HepG2 (cell line): ENCODE data around the gene MYO1B. TPM values are rescaled to one million over a fixed set of nuclear protein-coding genes. Genes with fewer than 3 reads are reported as not detected.

Experiments used
- ETV6 ChIP-seq: sonication (generic); formaldehyde crosslinking; conservative IDR thresholded peaks from 2 replicates; pipeline ENCODE4 v1.4.0; 2020; ENCODE audit warnings: missing genetic modification reagents
- FOXO1 ChIP-seq: sonication (generic); formaldehyde crosslinking; IDR thresholded peaks from 2 replicates; pipeline ENCODE4 v1.4.0; 2020; ENCODE audit warnings: missing genetic modification reagents
- FUBP1 ChIP-seq: sonication (generic); formaldehyde crosslinking; IDR thresholded peaks from 2 replicates; pipeline ENCODE4 v1.5.1; 2020; ENCODE audit warnings: missing genetic modification reagents, mild to moderate bottlenecking, borderline replicate concordance
- GFI1 ChIP-seq: sonication (generic); formaldehyde crosslinking; IDR thresholded peaks from 2 replicates; pipeline ENCODE4 v1.5.0; 2020; ENCODE audit warnings: missing genetic modification reagents, mild to moderate bottlenecking, borderline replicate concordance
- IRF2 ChIP-seq: IDR thresholded peaks from 2 replicates; pipeline ENCODE4 v1.6.1; 2018; ENCODE audit warnings: missing genetic modification reagents, missing compliant biosample characterization
- SKI ChIP-seq: fragments of 450-650 bp; IDR thresholded peaks from one replicate; pipeline ENCODE4 v1.6.1; 2018; ENCODE audit warnings: mild to moderate bottlenecking; ENCODE audit not compliant: partially characterized antibody
- SMARCC2 ChIP-seq: fragments of 450-650 bp; IDR thresholded peaks from 2 replicates; pipeline ENCODE4 v1.6.1; 2017; ENCODE audit warnings: antibody characterized with exemption, mild to moderate bottlenecking
- SP140L ChIP-seq: sonication (generic); formaldehyde crosslinking; IDR thresholded peaks from 2 replicates; pipeline ENCODE4 v1.4.0; 2020; ENCODE audit warnings: missing genetic modification reagents, borderline replicate concordance
- ZBTB8A ChIP-seq: sonication (generic); formaldehyde crosslinking; IDR thresholded peaks from 2 replicates; pipeline ENCODE4 v1.4.0; 2020; ENCODE audit warnings: mild to moderate bottlenecking, low read depth, missing genetic modification reagents, borderline replicate concordance
- ZFP37 ChIP-seq: sonication (generic); formaldehyde crosslinking; IDR thresholded peaks from 2 replicates; pipeline ENCODE4 v1.4.0; 2020; ENCODE audit warnings: missing genetic modification reagents, borderline replicate concordance
- ZNF407 ChIP-seq: sonication (generic); formaldehyde crosslinking; IDR thresholded peaks from one replicate; pipeline ENCODE4 v1.5.1; 2020; ENCODE audit warnings: mild to moderate bottlenecking, missing genetic modification reagents; ENCODE audit errors: not compliant biosample characterization
- ZNF644 ChIP-seq: IDR thresholded peaks from 2 replicates; pipeline ENCODE4 v1.6.1; 2016; ENCODE audit warnings: low read depth
- ZNF652 ChIP-seq: IDR thresholded peaks from 2 replicates; pipeline ENCODE4 v1.6.1; 2016; ENCODE audit warnings: low read depth, borderline replicate concordance
- ZNF780A ChIP-seq: sonication (generic); formaldehyde crosslinking; IDR thresholded peaks from 2 replicates; pipeline ENCODE4 v1.8.0; 2022; ENCODE audit warnings: mild to moderate bottlenecking, missing genetic modification reagents, moderate library complexity
- ZSCAN20 ChIP-seq: sonication (generic); formaldehyde crosslinking; IDR thresholded peaks from 2 replicates; pipeline ENCODE4 v1.4.0; 2020; ENCODE audit warnings: missing genetic modification reagents, mild to moderate bottlenecking, borderline replicate concordance
- polyA plus RNA-seq, 8 experiments: library from polyadenylated mRNA; depleted of rRNA in 3 of 8; stranded (reverse) in 7 of 8; unstranded in 1 of 8; fragments of >200 nt; fragmentation: Illumina TruSeq in 4 of 8; extraction: Trizol in 4 of 8; gene quantifications; 2 replicates each; pipeline versions ENCODE4 v1.2.1 to v1.2.3, GENCODE V29; 2011 to 2016; ENCODE audit warnings: low read depth in 4 of 8, missing spikeins in 1 of 8, mixed read lengths in 1 of 8; ENCODE audit not compliant: insufficient read depth in 1 of 8
- total RNA-seq, 5 experiments: library from RNA; depleted of rRNA; stranded (reverse); fragments of >200 nt; fragmentation: Illumina TruSeq; extraction: Trizol; gene quantifications; 2 replicates each; pipeline ENCODE4 v1.2.3, GENCODE V29; 2016; ENCODE audit warnings: low read depth in 1 of 5
- TF ChIP-seq, protein P1 (sequence below): sonication (generic); formaldehyde crosslinking; IDR thresholded peaks from 2 replicates; pipeline ENCODE4 v1.4.0; 2020; ENCODE audit warnings: missing genetic modification reagents; ENCODE audit errors: not compliant biosample characterization
- TF ChIP-seq, protein P2 (sequence below): IDR thresholded peaks from 2 replicates; pipeline ENCODE4 v1.6.1; 2016; ENCODE audit warnings: missing compliant biosample characterization, missing genetic modification reagents, borderline replicate concordance

Gene MYO1B
- total and polyA plus RNA-seq, 2 of the 13 experiments (the other 11 are each of a cell fraction or from before 2014, with no cell fraction given): 36.9 to 89.8 TPM

- TF ChIP-seq SKI (peak; percentile 47), GFI1 (CRISPR knock-in tag) (peak; percentile 94), SP140L (CRISPR knock-in tag) (no peak), ETV6 (CRISPR knock-in tag) (no peak; the same call in 1 of the 2 replicates), ZSCAN20 (no peak), FUBP1 (CRISPR knock-in tag) (no peak), ZFP37 (CRISPR knock-in tag) (0 out of 2 replicates have a peak, but pooled peaks have one; percentile 58), ZNF780A (CRISPR knock-in tag) (no peak), ZNF407 (CRISPR knock-in tag) (no peak), FOXO1 (CRISPR knock-in tag) (peak; percentile 79; the same call in 1 of the 2 replicates), ZNF652 (peak; percentile 51; the same call in 1 of the 2 replicates), SMARCC2 (no peak), ZBTB8A (CRISPR knock-in tag) (no peak), ZNF644 (CRISPR knock-in tag) (peak; percentile 85), IRF2 (CRISPR knock-in tag) (peak; percentile 83; the same call in 1 of the 2 replicates)
- TF ChIP-seq, protein P1, sequence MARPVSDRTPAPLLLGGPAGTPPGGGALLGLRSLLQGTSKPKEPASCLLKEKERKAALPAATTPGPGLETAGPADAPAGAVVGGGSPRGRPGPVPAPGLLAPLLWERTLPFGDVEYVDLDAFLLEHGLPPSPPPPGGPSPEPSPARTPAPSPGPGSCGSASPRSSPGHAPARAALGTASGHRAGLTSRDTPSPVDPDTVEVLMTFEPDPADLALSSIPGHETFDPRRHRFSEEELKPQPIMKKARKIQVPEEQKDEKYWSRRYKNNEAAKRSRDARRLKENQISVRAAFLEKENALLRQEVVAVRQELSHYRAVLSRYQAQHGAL (CRISPR knock-in tag): no peak
- TF ChIP-seq, protein P2, sequence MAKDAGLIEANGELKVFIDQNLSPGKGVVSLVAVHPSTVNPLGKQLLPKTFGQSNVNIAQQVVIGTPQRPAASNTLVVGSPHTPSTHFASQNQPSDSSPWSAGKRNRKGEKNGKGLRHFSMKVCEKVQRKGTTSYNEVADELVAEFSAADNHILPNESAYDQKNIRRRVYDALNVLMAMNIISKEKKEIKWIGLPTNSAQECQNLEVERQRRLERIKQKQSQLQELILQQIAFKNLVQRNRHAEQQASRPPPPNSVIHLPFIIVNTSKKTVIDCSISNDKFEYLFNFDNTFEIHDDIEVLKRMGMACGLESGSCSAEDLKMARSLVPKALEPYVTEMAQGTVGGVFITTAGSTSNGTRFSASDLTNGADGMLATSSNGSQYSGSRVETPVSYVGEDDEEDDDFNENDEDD: 0 out of 2 replicates have a peak, but pooled peaks have one; percentile 13
Observed at GRCh38 chr2:191247381-191248057, 2.3 kb downstream of the MYO1B start (continued).
